AG08396 (cell line): ENCODE results near the gene DIAPH3.

Source experiments
- DNase-seq: peaks from one replicate; pipeline ENCODE4 v3.0.0; 2012; ENCODE audit warnings: low spot score, mixed read lengths

Gene DIAPH3

DNA sequence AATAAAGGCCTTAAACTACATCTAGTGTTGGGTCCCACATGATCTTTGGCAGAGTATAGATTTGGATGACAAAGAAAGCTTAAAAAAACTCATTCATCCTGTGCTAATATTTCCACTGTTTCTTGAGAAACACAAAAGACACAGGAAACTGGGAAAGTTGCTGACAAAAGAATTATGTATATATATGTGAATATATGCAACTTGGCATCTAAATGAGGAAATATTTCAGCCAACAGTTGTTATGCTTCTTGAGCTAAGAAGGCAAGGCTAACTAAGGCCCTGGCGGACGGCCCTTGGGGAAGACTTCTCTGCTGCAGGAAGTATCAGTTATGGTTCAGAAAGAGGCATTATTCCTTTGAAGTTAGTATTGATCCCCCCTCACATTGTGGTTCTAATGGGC lies 491.8 kb downstream of the DIAPH3 start:
- no peak for DNase-seq

DNA sequence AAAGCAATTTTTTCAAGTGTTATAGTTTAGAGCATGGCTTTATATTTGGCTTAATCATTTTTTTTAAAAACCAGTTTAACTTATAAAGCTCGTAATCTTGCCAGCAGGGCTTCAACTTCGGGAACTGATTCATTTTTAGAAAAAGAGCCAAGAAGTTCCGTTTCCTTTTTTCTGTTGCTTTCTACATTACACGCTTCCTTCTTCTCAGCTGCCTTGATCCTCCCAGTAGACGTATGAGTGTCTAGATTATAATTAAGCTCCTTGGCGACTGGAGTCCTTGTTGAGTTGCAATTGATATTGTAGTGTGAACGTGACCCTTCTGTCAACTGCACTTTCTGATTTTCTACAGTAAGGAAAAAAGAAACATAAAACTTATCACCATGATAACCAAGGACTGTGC lies 497.2 kb downstream of the DIAPH3 start:
- no peak for DNase-seq

DNA sequence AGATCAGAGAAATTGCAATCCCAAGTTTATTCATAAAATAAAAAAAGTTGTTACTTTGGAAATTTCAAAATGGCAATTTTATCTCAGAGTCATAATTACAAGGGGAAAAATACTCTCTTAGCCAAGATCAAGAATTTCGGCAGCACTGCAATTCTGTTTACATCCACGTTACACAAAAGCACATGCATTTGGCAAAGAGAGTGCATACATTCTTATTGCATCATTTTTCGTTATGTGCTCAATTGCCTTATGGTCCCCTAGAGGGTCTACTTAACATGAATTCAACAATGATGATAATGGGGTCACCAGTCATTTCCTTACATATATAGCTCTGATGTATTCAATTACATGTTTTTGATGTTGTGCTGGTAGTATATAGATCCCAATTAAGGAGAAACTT lies 498.0 kb downstream of the DIAPH3 start:
- no peak for DNase-seq

DNA sequence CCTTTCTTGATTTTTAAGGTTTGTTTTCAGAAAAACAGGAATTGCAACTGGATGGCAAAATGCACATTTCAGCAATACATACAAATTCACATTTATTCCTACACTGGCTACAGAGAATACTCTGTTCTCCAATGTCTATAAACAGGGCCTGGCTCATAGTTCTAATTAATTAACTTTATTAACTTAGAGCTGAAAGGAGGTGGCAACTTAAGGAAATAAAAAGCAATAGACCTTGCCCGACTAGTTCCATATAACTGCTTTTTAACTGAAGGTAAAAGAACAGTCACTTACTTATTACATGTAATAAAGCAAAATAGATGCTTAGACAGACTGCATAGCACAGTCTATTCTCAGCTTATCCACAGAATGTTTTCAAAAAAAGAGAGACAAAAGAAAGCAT lies 498.5 kb downstream of the DIAPH3 start:
- DNase-seq: no peak

DNA sequence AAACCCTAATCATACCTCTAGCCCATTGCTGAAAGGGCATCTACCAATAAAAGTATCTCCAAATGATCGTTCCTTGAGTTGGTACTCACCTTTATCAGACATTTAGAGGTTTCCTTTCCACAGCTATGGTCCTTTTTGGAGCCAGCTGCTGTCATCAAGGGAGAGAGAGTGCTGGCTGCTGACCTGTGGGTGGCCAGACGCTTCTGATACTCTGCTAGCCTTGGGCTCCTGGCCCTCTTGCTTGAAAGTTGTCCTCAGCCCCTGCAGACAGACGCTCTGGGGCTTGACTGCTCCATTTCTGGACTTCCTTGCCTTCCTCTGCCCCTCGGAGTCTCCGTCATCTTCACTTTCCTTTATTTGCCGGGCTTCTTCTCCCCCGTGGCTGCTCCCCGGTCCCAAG lies 499.1 kb downstream of the DIAPH3 start:
- no peak for DNase-seq

DNA sequence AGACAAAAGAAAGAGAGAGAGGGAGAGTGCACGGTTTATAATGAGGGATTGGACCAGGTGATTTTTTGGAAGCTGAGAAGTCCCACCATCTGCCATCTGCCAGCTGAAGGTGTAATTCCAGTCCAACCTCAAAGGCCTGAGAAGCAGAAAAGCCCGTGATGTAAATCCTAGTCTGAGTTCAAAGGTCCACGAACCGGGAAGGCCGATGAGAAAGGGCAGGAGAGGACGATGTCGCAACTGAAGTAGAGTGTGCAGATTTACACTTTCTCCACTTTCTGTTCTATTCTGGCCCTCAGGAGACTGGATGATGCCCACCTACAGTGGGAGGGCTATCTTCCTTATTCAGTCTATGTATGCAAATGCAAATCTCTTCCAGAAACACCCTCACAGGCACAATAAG lies 500.0 kb downstream of the DIAPH3 start:
- no peak for DNase-seq

DNA sequence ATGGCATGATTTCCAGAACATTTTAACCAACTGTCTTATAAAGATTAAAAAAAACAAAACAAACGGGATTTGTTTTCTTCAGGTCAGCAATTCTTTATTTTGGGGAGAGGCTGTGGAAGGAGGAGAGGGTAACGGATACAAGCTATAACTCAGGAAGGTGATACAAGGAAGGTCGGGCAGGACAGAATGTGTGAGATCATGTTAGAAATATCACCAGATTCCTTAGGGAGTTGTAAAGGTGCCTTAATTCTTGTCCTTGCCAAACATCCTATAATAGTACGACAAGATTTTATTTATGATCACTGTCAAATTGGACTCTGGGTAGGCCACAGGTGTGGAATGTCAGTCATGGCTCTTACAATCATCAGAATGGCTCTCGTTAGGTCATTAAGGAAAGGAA lies 503.1 kb downstream of the DIAPH3 start:
- no peak for DNase-seq

DNA sequence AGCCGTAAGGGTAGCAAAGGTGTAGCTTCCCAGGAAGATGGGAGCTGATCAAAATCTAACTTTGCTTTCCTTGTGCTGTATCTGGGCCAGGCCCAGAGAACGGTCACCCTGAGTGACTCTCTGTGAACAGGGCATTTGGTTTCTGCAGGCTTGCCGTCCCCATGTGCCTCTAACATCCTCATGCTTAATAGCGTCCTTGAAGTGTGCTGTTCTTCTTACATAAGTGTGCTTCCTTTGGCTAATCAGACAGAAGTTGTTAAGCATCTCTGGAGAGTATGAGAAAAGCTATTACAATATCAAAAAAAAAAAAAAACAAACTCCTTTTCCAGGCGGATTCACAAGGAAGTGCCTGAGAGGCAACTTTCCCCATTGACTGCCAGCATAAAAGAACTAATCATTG lies 503.7 kb downstream of the DIAPH3 start:
- DNase-seq: no peak

DNA sequence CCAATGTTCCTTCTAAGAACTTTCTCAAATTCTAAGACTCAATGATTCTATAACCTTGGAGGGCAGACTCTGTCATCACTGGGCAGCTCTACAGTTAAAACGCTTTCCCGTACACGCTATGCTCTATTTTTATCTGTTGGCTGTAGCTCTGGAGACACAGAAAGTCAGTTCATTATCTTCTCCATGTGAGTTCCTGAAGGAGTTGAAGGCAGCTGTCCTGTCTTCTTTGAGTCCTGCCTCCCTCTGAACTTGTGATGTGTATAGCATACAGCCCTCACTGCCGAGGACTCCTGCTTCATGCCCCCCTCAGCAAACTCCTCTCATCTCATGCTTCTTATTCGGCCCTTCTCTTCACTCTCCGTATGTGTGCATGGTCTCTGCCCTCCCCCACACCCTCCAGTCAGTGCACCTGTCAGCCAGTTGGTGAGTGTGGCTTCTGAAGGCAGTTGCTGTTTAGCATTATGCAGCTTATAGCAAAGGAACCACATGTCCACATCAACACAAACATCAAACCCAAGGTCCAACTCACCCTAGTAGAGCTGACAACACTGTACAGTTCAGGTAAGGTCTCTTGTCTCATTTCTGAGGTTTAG lies 504.9 kb downstream of the DIAPH3 start:
- DNase-seq: no peak

DNA sequence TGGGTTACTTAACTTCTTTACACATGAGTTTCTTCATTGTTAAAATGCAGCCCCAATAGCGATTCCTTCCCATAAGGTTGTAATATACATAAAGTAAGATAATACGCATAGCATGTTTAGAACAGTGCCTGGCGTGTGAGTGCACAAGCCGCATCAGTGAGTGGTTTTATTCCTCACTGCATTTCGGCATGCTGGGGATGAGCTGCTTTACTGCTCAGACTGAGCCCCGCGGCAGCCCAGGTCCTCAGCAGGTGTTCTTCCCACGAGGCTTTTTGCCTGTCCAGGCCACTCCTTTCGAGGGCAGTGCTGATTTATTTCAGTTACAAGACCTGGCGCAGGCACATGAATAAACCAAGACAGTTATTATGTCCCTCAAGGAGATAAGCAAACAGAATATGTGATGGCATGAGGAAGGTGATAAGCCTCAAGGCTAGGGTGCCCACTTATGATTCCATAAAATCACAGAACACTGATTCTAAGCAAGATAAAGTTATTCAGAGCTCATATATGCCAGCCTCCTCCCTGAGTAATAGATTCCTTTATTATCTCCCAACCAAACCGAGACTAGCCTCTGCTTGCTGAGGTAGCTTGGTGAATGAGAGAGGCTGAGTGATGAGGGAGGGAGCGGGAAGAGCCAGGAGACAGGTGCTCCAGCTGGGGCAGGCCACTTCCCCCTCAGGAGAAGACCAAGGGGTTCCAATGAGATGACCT lies 505.5 kb downstream of the DIAPH3 start:
- no peak for DNase-seq

DNA sequence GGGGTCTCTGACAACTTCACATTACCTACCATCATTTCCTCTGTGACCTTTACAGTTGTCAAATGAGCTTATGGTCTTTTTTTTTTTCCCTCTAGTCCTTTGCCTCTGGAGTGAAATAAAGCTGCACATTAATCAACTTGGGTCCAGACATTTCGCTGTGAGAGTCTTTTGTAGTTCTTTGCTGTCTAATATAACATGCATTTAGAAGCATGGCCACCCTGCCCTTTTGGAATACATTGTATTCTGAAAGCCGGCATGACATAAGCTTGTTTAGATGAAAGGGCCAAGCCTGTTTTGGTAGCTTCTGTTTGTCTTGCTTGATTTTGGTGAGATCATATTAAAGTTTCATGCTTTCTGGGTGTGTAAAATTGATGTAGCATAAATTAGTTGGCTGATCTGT lies 509.8 kb downstream of the DIAPH3 start:
- no peak for DNase-seq

DNA sequence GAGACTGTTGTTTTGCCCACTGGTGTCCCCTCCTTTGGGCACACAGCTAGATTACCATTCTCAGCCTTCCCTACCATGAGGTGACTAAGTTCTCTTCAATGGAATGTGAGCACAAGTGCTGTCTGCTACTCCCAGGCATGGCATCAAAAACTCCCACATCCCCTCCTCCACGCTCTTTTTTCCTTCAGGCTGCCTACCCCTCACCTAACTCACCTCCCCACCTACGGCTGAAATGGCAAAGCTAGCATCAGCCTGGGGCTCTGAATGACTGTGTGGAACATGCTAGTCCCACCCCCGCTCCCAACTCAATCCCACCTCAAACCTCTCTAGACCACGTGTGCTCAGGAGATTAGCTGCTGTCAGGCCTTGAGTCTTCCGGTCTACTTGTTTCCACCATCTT lies 512.2 kb downstream of the DIAPH3 start:
- no peak for DNase-seq

DNA sequence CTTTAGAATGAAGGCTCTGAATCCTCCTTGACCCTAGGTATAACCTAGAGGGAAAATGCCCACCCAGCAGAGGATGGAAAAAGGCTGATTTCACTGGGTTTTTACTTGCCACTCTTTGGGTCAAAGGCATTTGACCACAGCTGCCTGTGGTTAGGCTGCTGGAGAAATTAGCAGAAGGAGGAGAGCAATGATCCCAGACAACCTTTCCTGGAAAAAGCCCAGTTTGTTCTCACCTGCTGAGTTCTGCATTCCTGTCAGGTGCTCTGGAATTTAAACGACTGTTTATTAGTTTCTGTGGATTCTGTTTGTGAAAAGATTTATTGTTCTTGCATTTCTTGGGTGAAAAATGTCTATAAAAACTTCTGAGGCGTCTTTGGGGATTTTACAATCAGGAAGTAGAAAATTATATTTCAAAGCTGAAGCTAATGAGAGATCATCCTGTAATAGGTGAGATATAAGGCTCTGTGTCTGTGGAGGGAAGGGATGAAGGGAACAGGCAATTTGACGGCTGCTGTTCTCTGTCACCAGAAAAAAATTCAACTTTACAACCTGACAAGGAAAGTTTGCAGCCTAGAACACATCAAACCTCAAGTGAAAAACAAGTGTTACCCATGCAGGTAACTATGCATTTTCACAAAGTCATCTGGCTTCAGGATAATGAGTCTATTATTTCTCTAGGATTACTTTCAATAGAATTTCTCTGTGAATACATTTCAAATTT lies 519.7 kb downstream of the DIAPH3 start:
- no peak for DNase-seq

DNA sequence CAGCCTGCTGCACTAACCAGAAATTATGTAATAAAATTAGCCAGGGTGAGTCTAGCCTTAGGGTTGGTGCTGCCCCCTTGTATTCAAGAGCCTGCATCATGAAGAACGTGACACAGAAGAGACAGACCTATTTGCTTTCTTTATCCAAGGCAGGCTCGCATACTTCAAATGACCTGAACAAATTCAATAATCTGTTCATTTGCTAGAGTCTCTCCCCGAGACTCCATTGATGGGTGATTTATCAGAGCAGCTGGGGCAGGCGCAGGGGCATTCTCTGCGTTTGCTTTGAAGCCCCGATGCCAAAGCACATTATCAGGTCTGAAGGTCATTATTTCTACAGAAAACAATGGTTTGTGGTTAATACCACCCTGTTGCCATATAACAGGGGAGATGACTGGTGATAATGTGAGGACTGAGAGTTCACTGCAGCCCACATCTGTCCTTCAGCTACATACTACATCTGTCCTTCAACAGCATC lies 520.3 kb downstream of the DIAPH3 start:
- no peak for DNase-seq

DNA sequence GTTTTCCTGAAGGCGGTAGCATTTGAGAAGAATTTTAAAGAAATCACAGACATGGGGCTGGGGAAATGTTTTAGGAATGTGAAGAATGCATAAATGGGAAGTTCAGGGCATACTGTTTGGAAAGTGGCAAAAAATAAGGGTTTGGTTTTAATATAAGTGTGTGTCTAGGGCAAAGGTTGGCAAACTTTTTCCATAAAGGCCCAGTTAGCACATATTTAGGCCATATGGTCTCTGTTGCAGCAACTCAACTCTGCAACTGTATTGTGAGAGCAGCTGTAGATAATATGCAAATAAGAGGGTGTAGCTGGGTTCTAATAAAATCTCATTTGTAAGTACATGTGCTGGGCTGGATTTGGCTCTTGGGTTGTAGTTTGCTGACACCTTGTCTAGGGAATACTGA lies 521.9 kb downstream of the DIAPH3 start:
- DNase-seq: no peak

DNA sequence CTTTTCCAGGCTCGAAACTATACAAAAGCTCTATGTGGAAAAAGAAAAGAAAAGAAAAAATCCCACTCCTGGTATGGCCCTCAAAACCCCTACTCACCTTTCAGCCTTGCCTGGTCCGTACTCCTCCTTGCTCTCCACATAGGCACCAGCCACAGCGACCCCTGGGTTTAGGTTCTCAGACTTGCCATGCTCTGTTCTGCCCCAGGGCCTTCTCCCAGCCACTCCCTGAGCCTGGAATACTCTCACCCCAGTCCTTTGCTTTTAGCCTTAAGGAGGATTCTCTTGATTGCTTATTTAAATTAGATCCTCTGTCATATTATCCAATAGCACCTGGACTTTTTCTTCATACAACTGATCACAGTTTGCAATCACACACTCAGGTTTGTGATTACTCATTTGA lies 522.5 kb downstream of the DIAPH3 start:
- no peak for DNase-seq

DNA sequence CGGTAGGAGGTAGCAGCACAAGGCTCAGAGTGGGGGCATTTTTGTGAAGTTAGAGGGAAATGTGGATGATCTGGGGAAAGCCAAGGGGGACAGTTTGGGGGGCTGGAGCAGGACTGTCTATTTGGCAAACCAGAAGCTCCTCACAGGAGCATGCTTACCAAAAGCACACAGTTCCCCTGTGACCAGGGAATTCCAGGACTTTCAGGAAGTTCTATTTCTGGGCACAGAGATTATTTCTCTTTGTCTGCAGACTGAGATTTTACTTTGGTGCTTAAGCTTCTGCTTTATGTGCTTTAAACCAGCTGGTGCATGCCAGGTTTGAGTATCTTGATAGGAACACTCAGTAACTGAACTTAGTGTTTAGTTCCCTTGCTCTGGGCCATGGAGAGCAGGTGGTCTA lies 525.3 kb downstream of the DIAPH3 start:
- no peak for DNase-seq

DNA sequence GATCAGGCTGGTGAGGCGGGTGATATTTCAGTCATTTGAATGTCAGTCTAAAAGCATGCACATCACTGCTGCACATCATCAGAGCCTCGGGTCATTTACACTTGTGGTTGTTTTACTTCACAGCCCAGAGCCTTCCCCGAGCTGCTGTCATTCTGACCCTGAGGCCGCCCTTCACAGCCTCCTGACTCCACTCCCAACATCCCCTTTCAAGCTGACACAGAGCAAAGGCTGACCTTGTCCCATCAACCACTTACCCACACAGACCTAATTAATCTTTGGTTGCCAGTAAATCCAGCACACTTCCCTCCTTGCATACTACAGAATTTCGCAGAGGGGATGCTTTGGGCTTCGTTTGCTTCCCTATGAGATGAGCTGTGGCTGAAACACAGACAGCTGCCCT lies 528.1 kb downstream of the DIAPH3 start:
- DNase-seq: no peak

DNA sequence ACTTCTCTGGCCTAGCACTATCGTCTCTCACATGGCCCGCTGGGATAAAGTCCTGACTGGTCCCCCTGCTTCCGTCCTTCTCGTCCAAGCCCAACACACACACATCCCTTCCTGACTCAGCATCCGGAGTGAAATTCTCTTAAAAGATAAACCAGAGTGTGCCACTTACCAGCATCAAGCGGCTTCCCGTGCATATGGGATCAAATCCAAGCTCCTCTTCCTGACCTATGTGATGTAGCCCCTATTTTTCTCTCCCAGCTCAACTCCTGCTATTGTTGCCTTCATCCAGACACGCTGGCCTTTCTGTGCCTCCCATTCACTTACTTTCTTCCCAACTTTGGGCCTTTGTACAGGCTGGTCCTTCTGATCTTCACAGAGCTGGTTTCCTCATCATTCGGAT lies 530.4 kb downstream of the DIAPH3 start:
- no peak for DNase-seq

DNA sequence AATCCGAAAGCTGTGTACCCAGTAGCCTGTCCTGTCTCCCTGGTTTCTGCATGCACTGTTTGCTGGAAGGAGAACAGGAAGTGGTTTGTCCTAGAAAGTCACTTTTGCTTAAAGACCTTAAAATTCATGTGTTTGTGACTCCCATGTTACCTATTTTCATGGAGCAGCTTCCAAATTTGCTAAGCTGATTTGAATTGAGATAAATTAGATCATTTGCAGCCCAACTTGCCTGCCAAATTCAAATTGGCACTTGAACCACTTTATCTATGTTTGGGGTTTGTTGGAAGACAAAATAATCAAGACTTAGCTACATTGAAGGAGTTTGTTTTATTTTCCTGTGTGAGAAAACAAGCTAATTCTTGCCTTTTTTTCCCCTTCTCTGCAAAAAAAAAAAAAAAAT lies 532.5 kb downstream of the DIAPH3 start:
- no peak for DNase-seq

DNA sequence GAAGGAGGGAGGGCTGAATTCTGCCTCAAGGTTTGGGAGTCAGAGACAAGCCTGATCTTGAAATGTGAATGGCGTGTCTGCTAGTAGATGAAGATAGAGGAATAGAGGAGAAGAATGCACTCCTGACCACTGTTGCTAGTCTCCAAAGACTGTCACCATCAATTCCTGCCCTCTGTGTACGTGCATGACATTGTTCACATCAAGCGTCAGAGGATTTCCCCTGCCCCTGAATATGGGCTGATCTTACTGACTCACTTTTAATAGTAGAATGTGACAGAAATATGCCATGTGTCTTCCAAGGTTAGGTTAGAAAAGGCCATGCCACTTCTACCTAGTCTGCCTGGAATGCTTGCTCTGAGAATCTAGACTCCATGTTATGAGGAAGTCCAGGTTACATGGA lies 538.6 kb downstream of the DIAPH3 start:
- no peak for DNase-seq

DNA sequence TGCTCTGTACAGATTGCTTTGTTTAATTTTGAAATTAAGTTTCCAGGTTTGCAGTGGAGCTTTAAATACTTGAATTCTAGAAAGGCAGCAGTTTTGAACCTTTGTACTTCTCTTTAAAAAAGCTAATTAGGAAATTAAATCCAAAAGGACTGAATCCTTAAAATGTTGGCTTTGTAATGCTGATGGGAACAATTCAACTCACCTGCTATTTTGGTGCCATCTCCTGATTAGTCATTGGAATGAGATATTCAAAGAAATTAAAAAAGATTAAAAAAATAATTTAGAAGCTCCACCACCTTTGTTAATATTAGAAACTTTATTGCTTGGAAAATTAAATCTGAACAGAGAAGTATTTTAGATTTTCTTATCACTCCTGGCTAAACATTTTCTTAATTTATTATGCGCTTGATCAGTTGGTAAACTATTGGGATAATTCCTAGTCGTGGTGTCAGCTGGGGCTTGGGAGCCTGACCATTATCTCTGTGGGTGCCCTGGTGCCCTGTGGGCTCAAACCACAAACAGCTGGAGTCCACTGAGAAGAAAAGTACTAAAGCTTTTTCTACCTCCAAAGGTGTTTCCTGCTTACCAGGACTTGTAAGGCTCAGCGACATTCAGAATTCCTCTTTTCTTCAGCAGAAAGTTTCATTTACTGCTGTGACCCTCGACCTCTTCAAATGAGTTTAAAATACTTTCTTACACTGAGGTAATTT lies 540.4 kb downstream of the DIAPH3 start:
- DNase-seq: no peak

DNA sequence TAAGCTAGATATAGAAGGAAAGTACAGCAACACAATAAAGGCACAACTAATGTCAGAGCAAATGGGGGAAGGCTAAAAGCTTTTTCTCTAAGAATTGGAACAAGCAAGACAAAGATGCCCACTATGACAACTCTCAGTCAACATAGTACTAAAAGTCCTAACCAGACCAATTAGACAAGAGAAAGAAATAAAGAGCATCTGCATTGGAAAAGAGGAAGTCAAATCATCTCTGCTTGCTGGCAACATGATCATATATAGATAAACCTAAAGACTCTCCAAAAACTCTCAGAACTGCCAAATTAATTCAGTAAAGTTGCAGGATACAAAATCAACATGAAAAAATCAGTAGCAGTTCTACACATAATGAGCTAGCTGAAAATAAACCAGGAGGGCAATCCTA lies 542.0 kb downstream of the DIAPH3 start:
- no peak for DNase-seq
